ACC112 (cell line): ENCODE measurements around the gene SLC16A2.

ENCODE experiments used
- H2AFZ ChIP-seq: fragments of 200-600 bp; sonication (generic); one replicate; pipeline ENCODE4 v1.6.0; 2017; ENCODE audit warnings: antibody characterized with exemption, low read length; ENCODE audit not compliant: unreplicated experiment
- H3K27ac ChIP-seq: fragments of 200-600 bp; sonication (generic); 2 replicates; pipeline ENCODE4 v1.5.1; 2014; ENCODE audit warnings: low read depth, mild to moderate bottlenecking, antibody characterized with exemption, low read length, moderate library complexity
- H3K27me3 ChIP-seq: fragments of 200-600 bp; sonication (generic); 2 replicates; pipeline ENCODE4 v1.6.1; 2014; ENCODE audit warnings: mild to moderate bottlenecking, antibody characterized with exemption, low read length, moderate library complexity, mixed read lengths; ENCODE audit not compliant: insufficient read depth
- H3K36me3 ChIP-seq: fragments of 200-600 bp; sonication (generic); 2 replicates; pipeline ENCODE4 v1.6.1; 2016; ENCODE audit warnings: mild to moderate bottlenecking, antibody characterized with exemption, low read length, moderate library complexity, mixed read lengths; ENCODE audit not compliant: insufficient read depth
- H3K4me1 ChIP-seq: fragments of 200-600 bp; sonication (generic); one replicate; pipeline ENCODE4 v1.6.1; 2016; ENCODE audit warnings: low read length, mixed read lengths; ENCODE audit not compliant: insufficient read depth, unreplicated experiment, control insufficient read depth
- H3K4me3 ChIP-seq: fragments of 200-600 bp; sonication (generic); 2 replicates; pipeline ENCODE4 v1.5.1; 2014; ENCODE audit warnings: mild to moderate bottlenecking, low read depth, low read length
- H3K79me2 ChIP-seq: fragments of 200-600 bp; sonication (generic); one replicate; pipeline ENCODE4 v1.6.0; 2016; ENCODE audit warnings: low read length; ENCODE audit not compliant: control insufficient read depth, unreplicated experiment, insufficient read depth

SLC16A2 gene

DNA sequence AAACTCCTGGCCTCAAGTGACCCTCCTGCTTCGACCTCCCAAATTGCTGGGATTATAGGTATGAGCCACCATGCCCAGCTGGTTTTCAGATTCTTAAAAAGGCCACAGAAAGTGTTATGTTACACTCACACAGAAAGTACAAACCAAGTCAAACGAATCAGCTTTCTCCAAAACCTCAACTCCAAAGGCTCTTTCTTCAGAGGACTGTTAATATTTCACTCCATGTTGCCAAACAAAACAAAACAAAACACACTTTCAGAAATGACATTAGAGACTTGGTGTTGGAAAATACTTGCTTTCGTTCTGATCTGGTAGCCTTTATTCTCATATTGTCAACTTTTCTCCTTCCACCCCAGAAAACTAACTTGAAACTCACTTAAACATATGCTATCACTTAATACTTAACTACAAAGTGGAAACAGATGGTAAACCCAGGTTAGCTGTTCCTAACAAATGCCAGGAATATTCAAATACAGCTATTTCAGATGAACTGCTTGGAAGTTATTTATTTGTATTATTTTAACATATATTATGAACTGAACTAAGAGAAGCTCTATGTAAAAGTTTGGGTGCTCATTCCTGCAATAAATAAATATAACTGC, 158.4 kb downstream of the SLC16A2 start:
- Histone ChIP-seq H3K27ac (no peak overlapping the region), H2AFZ (no peak overlapping the region), H3K79me2 (no peaks in the 10 kb centered on the region), H3K27me3 (no peaks in the 10 kb centered on the region), H3K4me3 (no peak overlapping the region), H3K4me1 (no peaks in the 10 kb centered on the region), H3K36me3 (no peaks in the 10 kb centered on the region)
